H9 (cell line): ENCODE results near the gene FXYD3. TPM values are rescaled to one million over a fixed set of nuclear protein-coding genes. Genes with fewer than 3 reads are reported as not detected.

Experiments
- DNase-seq: peaks from one replicate; pipeline ENCODE4 v3.0.0-alpha.2; 2017
- H2AFZ ChIP-seq: one replicate; pipeline ENCODE4 v1.6.1; 2013; ENCODE audit warnings: mild to moderate bottlenecking, low read length, control low read depth, moderate library complexity
- H2AK5ac ChIP-seq: 2 replicates; pipeline ENCODE4 v1.6.1; 2013; ENCODE audit warnings: low read length, control low read depth, mixed read lengths; ENCODE audit not compliant: insufficient read length
- H2BK120ac ChIP-seq: one replicate; pipeline ENCODE4 v1.6.1; 2013; ENCODE audit warnings: low read depth, mild to moderate bottlenecking, low read length, control low read depth, inconsistent platforms; ENCODE audit not compliant: poor library complexity, severe bottlenecking
- H2BK12ac ChIP-seq: 2 replicates; pipeline ENCODE4 v1.6.1; 2013; ENCODE audit warnings: low read length, control low read depth, mixed read lengths, low read depth; ENCODE audit not compliant: insufficient read length
- H2BK15ac ChIP-seq: 2 replicates; pipeline ENCODE4 v1.6.1; 2013; ENCODE audit warnings: low read depth, low read length, control low read depth
- H2BK20ac ChIP-seq: one replicate; pipeline ENCODE4 v1.6.1; 2013; ENCODE audit warnings: low read depth, mild to moderate bottlenecking, low read length, control low read depth, inconsistent platforms; ENCODE audit not compliant: poor library complexity, severe bottlenecking
- H2BK5ac ChIP-seq: 2 replicates; pipeline ENCODE4 v1.6.1; 2013; ENCODE audit warnings: low read length, control low read depth, mixed read lengths; ENCODE audit not compliant: insufficient read length
- H3K14ac ChIP-seq: 2 replicates; pipeline ENCODE4 v1.6.1; 2013; ENCODE audit warnings: low read length, control low read depth; ENCODE audit not compliant: insufficient read depth
- H3K18ac ChIP-seq: 2 replicates; pipeline ENCODE4 v1.6.1; 2013; ENCODE audit warnings: low read depth, mild to moderate bottlenecking, mixed read lengths, low read length, control low read depth; ENCODE audit not compliant: insufficient read length
- H3K23ac ChIP-seq: 2 replicates; pipeline ENCODE4 v1.6.1; 2013; ENCODE audit warnings: low read length, control low read depth, mixed read lengths, low read depth; ENCODE audit not compliant: insufficient read length
- H3K23me2 ChIP-seq: 2 replicates; pipeline ENCODE4 v1.6.1; 2013; ENCODE audit warnings: low read depth, mild to moderate bottlenecking, mixed read lengths, low read length, control low read depth; ENCODE audit not compliant: insufficient read length, poor library complexity, severe bottlenecking
- H3K27ac ChIP-seq: 2 replicates; pipeline ENCODE4 v1.5.1; 2013; ENCODE audit warnings: low read length, control low read depth, mixed read lengths, low read depth; ENCODE audit not compliant: insufficient read length
- H3K27me3 ChIP-seq: 2 replicates; pipeline ENCODE4 v1.6.1; 2013; ENCODE audit warnings: low read length, control low read depth, inconsistent platforms; ENCODE audit not compliant: insufficient read depth
- H3K4ac ChIP-seq: 2 replicates; pipeline ENCODE4 v1.6.1; 2013; ENCODE audit warnings: low read depth, mild to moderate bottlenecking, control low read depth, inconsistent platforms, low read length, moderate library complexity
- H3K4me1 ChIP-seq: 2 replicates; pipeline ENCODE4 v1.6.1; 2013; ENCODE audit warnings: low read length, control low read depth, inconsistent platforms; ENCODE audit not compliant: insufficient read depth
- H3K4me2 ChIP-seq: 2 replicates; pipeline ENCODE4 v1.6.1; 2013; ENCODE audit warnings: low read length, control low read depth, mixed read lengths; ENCODE audit not compliant: insufficient read length, insufficient read depth
- H3K56ac ChIP-seq: 2 replicates; pipeline ENCODE4 v1.6.1; 2013; ENCODE audit warnings: low read depth, mild to moderate bottlenecking, mixed read lengths, low read length, control low read depth; ENCODE audit not compliant: insufficient read length
- H3K79me1 ChIP-seq: 2 replicates; pipeline ENCODE4 v1.6.1; 2013; ENCODE audit warnings: low read depth, mild to moderate bottlenecking, moderate library complexity, low read length, control low read depth, inconsistent platforms; ENCODE audit not compliant: insufficient read depth, poor library complexity, severe bottlenecking
- H3K79me2 ChIP-seq: 2 replicates; pipeline ENCODE4 v1.6.1; 2013; ENCODE audit warnings: low read length, control low read depth, inconsistent platforms; ENCODE audit not compliant: insufficient read depth
- H3K9ac ChIP-seq: 2 replicates; pipeline ENCODE4 v1.6.1; 2013; ENCODE audit warnings: low read length, control low read depth, mixed read lengths; ENCODE audit not compliant: insufficient read length; ENCODE audit errors: extremely low read depth
- H3K9me3 ChIP-seq: one replicate; pipeline ENCODE4 v1.6.1; 2013; ENCODE audit warnings: low read depth, low read length, inconsistent platforms; ENCODE audit not compliant: control insufficient read depth
- H3T11ph ChIP-seq: one replicate; pipeline ENCODE4 v1.6.1; 2013; ENCODE audit warnings: mild to moderate bottlenecking, low read length, control low read depth, inconsistent platforms
- H4K20me1 ChIP-seq: one replicate; pipeline ENCODE4 v1.6.1; 2013; ENCODE audit not compliant: control insufficient read depth, insufficient read length, insufficient read depth
- H4K5ac ChIP-seq: 2 replicates; pipeline ENCODE4 v1.6.1; 2013; ENCODE audit warnings: low read depth, mild to moderate bottlenecking, mixed read lengths, low read length, control low read depth; ENCODE audit not compliant: insufficient read length
- H4K8ac ChIP-seq: replicated peaks from 2 replicates; pipeline ENCODE4 v1.6.1; 2013; ENCODE audit warnings: low read length, control low read depth, mixed read lengths, low read depth; ENCODE audit not compliant: insufficient read length
- H4K91ac ChIP-seq: 2 replicates; pipeline ENCODE4 v1.6.1; 2013; ENCODE audit warnings: low read depth, mild to moderate bottlenecking, moderate library complexity, mixed read lengths, low read length, control low read depth; ENCODE audit not compliant: insufficient read length
- H3K27ac Mint-ChIP-seq, 3 experiments: 2 replicates in 2 of 3; 3 replicates in 1 of 3; pipeline ENCODE4 v1.8.0; 2020 to 2021; ENCODE audit warnings: mixed read lengths in 3 of 3, mild to moderate bottlenecking in 1 of 3, moderate library complexity in 1 of 3
- H3K27me3 Mint-ChIP-seq: 2 replicates; pipeline ENCODE4 v1.8.0; 2021; ENCODE audit warnings: low read depth, mild to moderate bottlenecking, moderate library complexity, mixed read lengths
- H3K36me3 Mint-ChIP-seq, 3 experiments: 2 replicates in 2 of 3; 3 replicates in 1 of 3; pipeline ENCODE4 v1.8.0; 2020 to 2021; ENCODE audit warnings: low read depth in 3 of 3, mixed read lengths in 3 of 3; ENCODE audit not compliant: insufficient read depth in 1 of 3
- H3K4me1 Mint-ChIP-seq, 2 experiments: 2 replicates each; pipeline ENCODE4 v1.8.0; 2020; ENCODE audit warnings: mixed read lengths in 2 of 2
- H3K4me3 Mint-ChIP-seq, 2 experiments: 2 replicates in 1 of 2; 3 replicates in 1 of 2; pipeline ENCODE4 v1.8.0; 2020 to 2021; ENCODE audit warnings: mild to moderate bottlenecking in 2 of 2, mixed read lengths in 2 of 2, moderate library complexity in 1 of 2
- H3K9me3 Mint-ChIP-seq, 2 experiments: 2 replicates in 1 of 2; 3 replicates in 1 of 2; pipeline ENCODE4 v1.8.0; 2020; ENCODE audit warnings: mild to moderate bottlenecking in 2 of 2, mixed read lengths in 2 of 2, moderate library complexity in 1 of 2
- WGBS: extraction: QIAGEN DNeasy Blood & Tissue Kit; methylation state at CpG from one replicate; pipeline ENCODE4 v1.1.7; 2013; ENCODE audit warnings: missing lambda C conversion rate, low lambda C conversion rate, mixed read lengths; ENCODE audit not compliant: insufficient read length; ENCODE audit errors: extremely low coverage; 5-methylcytosine and 5-hydroxymethylcytosine counted together
- total RNA-seq: library from RNA; stranded (reverse); gene quantifications from 2 replicates; pipeline ENCODE4 v1.2.1, GENCODE V29; 2021
- TF ChIP-seq, protein P1 (sequence below): fragments of 200-600 bp; sonication (generic); conservative IDR thresholded peaks from 3 replicates; pipeline ENCODE4 v1.8.0; 2021; ENCODE audit warnings: antibody characterized with exemption, mild to moderate bottlenecking

FXYD3 gene
- total RNA-seq, 1 experiment from 2014 or later: 1.5 TPM

DNA sequence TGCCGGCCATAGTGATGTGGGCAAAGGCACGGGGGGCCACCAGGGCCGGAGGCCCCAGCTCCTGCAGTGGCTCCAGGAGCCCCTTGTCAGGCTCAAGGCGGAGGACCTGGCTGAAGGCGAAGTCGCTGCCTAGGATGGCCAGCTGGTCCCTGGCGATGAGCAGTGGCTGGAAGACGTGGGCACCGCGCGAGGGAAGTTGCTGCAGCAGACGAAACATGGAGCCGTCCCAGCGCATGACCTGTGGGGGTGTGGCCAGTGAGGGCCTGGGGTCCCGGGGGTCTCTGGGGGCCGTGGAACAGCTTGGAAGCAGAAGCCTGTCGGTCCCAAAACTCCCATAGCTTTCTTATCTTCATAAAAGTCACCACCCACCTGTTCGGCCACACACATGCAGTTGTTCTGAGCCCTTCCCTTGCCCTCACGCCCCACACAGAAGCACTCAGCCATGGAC is 9.7 kb downstream of the FXYD3 start:
- Histone ChIP-seq H2AK5ac (no peak overlapping the region), H3K23ac (no peak overlapping the region), H4K5ac (no peak overlapping the region), H3K18ac (no peak overlapping the region), H2BK12ac (no peak overlapping the region), H4K91ac (no peak overlapping the region), H3K4ac (no peak overlapping the region), H2BK120ac (no peak overlapping the region), H3K79me2 (no peaks in the 10 kb centered on the region), H2BK5ac (no peak overlapping the region), H4K8ac (no peak overlapping the region), H3K14ac (no peak overlapping the region), H3K27ac (no peak overlapping the region), H3K56ac (no peak overlapping the region), H3K27me3 (no peaks in the 10 kb centered on the region), H4K20me1 (no peaks in the 10 kb centered on the region), H3K9ac (no peak overlapping the region), H3T11ph (no peak overlapping the region), H3K79me1 (no peaks in the 10 kb centered on the region), H2BK15ac (no peak overlapping the region), H3K4me1 (no peaks in the 10 kb centered on the region; the same call in 1 of the 2 replicates), H3K23me2 (no peaks in the 10 kb centered on the region), H3K9me3 (no peaks in the 10 kb centered on the region), H2AFZ (no peak overlapping the region), H2BK20ac (no peak overlapping the region), H3K4me2 (no peak overlapping the region)
- H3K27me3 Mint-ChIP-seq: peaks cover 9% of the 10 kb centered on the region
- WGBS: no CpG with 5 or more reads among the region's 19 CpGs
- H3K27ac Mint-ChIP-seq: 0 out of 7 replicates have a peak overlapping the region, but pooled peaks of 1 of the 3 experiments have one; percentile 54
- H3K36me3 Mint-ChIP-seq: no peaks in the 10 kb centered on the region
- H3K4me3 Mint-ChIP-seq: no peak overlapping the region
- no peaks in the 10 kb centered on the region for H3K9me3 Mint-ChIP-seq
- DNase-seq: no peak
- H3K4me1 Mint-ChIP-seq: peaks cover 21 to 26% of the 10 kb centered on the region in 2 experiments; a peak in 3 of 4 replicates
- TF ChIP-seq, protein P1, sequence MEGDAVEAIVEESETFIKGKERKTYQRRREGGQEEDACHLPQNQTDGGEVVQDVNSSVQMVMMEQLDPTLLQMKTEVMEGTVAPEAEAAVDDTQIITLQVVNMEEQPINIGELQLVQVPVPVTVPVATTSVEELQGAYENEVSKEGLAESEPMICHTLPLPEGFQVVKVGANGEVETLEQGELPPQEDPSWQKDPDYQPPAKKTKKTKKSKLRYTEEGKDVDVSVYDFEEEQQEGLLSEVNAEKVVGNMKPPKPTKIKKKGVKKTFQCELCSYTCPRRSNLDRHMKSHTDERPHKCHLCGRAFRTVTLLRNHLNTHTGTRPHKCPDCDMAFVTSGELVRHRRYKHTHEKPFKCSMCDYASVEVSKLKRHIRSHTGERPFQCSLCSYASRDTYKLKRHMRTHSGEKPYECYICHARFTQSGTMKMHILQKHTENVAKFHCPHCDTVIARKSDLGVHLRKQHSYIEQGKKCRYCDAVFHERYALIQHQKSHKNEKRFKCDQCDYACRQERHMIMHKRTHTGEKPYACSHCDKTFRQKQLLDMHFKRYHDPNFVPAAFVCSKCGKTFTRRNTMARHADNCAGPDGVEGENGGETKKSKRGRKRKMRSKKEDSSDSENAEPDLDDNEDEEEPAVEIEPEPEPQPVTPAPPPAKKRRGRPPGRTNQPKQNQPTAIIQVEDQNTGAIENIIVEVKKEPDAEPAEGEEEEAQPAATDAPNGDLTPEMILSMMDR: no peak
